Activated B cell treated with CpG ODN at 0.5 μM for 24 hours (primary cell): ENCODE measurements around the gene NT5DC1. TPM values are rescaled to one million over a fixed set of nuclear protein-coding genes. Genes with fewer than 3 reads are reported as not detected.
A peak's percentile ranks its signal among the peaks of the same experiment; 100 is the strongest.

ENCODE experiments used
- ATAC-seq: fragments of 200-7000 bp; cut with Tn5 transposase; one replicate; pipeline ENCODE4 v1.10.0; 2021; ENCODE audit warnings: low read depth, mild to moderate bottlenecking, moderate library complexity
- CTCF ChIA-PET: fragments of 350-600 bp; sonication (Branson Sonifier 250); formaldehyde crosslinking; loops from one replicate; lab custom pipeline; 2021; ENCODE audit warnings: antibody characterized with exemption; lab: Charles Lee
- POLR2A ChIA-PET: fragments of 350-600 bp; sonication (Branson Sonifier 250); formaldehyde crosslinking; loops from one replicate; lab custom pipeline; 2021; ENCODE audit warnings: antibody characterized with exemption; lab: Charles Lee
- DNase-seq: peaks from one replicate; pipeline ENCODE4 v3.0.0; 2022
- H3K27ac Mint-ChIP-seq: one replicate; pipeline ENCODE4 v1.8.0; 2020; ENCODE audit warnings: mixed read lengths
- H3K27me3 Mint-ChIP-seq: one replicate; pipeline ENCODE4 v1.8.0; 2021; ENCODE audit warnings: mixed read lengths
- H3K36me3 Mint-ChIP-seq: one replicate; pipeline ENCODE4 v1.8.0; 2021; ENCODE audit warnings: low read depth, mixed read lengths
- H3K4me1 Mint-ChIP-seq: one replicate; pipeline ENCODE4 v1.8.0; 2021; ENCODE audit warnings: mixed read lengths
- H3K4me3 Mint-ChIP-seq: one replicate; pipeline ENCODE4 v1.8.0; 2020; ENCODE audit warnings: mild to moderate bottlenecking, mixed read lengths
- H3K9me3 Mint-ChIP-seq: one replicate; pipeline ENCODE4 v1.8.0; 2020; ENCODE audit warnings: mixed read lengths
- intact Hi-C: fragments of 100-400 bp; cut with micrococcal nuclease; formaldehyde crosslinking; loops from one replicate; pipeline ENCODE4 v1.15.1; 2024
- total RNA-seq: library from RNA; stranded (reverse); gene quantifications from 2 replicates; pipeline ENCODE4 v1.2.3, GENCODE V29; 2022
- TF ChIP-seq, protein P1 (sequence below): fragments of 200-600 bp; IDR thresholded peaks from one replicate; pipeline ENCODE4 v1.8.0; 2022; ENCODE audit warnings: antibody characterized with exemption, mild to moderate bottlenecking

NT5DC1 gene
- total RNA-seq, 1 donor from 2014 or later: 59.9 TPM

GRCh38 chr6:116253505-116254296 is 153.0 kb downstream of the NT5DC1 start, which contains the start of gene TSPYL4:
Gene TSPYL4 (minus strand): TSS chr6:116254075. CDS start chr6:116254008, 67 bp downstream.
- peak; percentile 80 for DNase-seq
- ChIA-PET POLR2A (interaction anchor here (0.8 to 3.3 kb wide), 4 partner anchors 13 to 318 kb away, joined by 3 to 24 read pairs (median 13); partner anchors contain the start of genes RWDD1 and TSPYL1), CTCF (interaction anchor here (0.6 to 1.4 kb wide), 3 partner anchors 16 to 337 kb away, joined by 3 to 5 read pairs (median 3); no protein-coding TSS in a partner anchor)
- H3K27ac Mint-ChIP-seq: no peak within 1 kb of the TSS
- H3K27me3 Mint-ChIP-seq: no peaks in the 10 kb centered on the region
- H3K36me3 Mint-ChIP-seq: peaks cover 3% of the 10 kb centered on the region
- intact Hi-C loops: loop anchor here (1.0 to 5.0 kb wide), 4 partner anchors 26 to 415 kb away; partner anchors contain the start of genes RWDD1, TSPYL1 and ZUP1
- TF ChIP-seq, protein P1, sequence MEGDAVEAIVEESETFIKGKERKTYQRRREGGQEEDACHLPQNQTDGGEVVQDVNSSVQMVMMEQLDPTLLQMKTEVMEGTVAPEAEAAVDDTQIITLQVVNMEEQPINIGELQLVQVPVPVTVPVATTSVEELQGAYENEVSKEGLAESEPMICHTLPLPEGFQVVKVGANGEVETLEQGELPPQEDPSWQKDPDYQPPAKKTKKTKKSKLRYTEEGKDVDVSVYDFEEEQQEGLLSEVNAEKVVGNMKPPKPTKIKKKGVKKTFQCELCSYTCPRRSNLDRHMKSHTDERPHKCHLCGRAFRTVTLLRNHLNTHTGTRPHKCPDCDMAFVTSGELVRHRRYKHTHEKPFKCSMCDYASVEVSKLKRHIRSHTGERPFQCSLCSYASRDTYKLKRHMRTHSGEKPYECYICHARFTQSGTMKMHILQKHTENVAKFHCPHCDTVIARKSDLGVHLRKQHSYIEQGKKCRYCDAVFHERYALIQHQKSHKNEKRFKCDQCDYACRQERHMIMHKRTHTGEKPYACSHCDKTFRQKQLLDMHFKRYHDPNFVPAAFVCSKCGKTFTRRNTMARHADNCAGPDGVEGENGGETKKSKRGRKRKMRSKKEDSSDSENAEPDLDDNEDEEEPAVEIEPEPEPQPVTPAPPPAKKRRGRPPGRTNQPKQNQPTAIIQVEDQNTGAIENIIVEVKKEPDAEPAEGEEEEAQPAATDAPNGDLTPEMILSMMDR: no peak
- H3K4me3 Mint-ChIP-seq: no peak within 1 kb of the TSS
- no peaks in the 10 kb centered on the region for H3K9me3 Mint-ChIP-seq
- peaks cover 1% of the 10 kb centered on the region for H3K4me1 Mint-ChIP-seq
- ATAC-seq: peak; percentile 98

- POLR2A ChIA-PET: interaction anchor here (0.8 to 3.3 kb wide), 4 partner anchors 12 to 317 kb away, joined by 3 to 24 read pairs (median 12); partner anchors contain the start of genes RWDD1 and TSPYL1
- peaks cover 6% of the 10 kb centered on the region for H3K36me3 Mint-ChIP-seq
- CTCF ChIA-PET: interaction anchor here (1.0 kb wide), 1 partner anchor 15 kb away, joined by 5 read pairs; no protein-coding TSS in a partner anchor
- H3K27me3 Mint-ChIP-seq: no peaks in the 10 kb centered on the region
- H3K4me1 Mint-ChIP-seq: no peaks in the 10 kb centered on the region
- intact Hi-C loops: loop anchor here (1.0 to 5.0 kb wide), 4 partner anchors 25 to 414 kb away; partner anchors contain the start of genes RWDD1, TSPYL1 and ZUP1
- TF ChIP-seq, protein P1: no peak
- ATAC-seq: peak; percentile 15
- no peak overlapping the region for H3K4me3 Mint-ChIP-seq
- DNase-seq: no peak
- no peak overlapping the region for H3K27ac Mint-ChIP-seq
- no peaks in the 10 kb centered on the region for H3K9me3 Mint-ChIP-seq
These were observed 153.8 kb downstream of the NT5DC1 start for GRCh38 chr6:116254297-116255056.

- peaks cover 8% of the 10 kb centered on the region for H3K36me3 Mint-ChIP-seq
- no peak overlapping the region for H3K4me3 Mint-ChIP-seq
- TF ChIP-seq, protein P1: no peak
- H3K27ac Mint-ChIP-seq: no peak overlapping the region
- ChIA-PET POLR2A (interaction anchor here (1.0 to 3.3 kb wide), 3 partner anchors 25 to 316 kb away, joined by 3 to 24 read pairs (median 4); partner anchors contain the start of genes RWDD1 and TSPYL1), CTCF (no interaction called here)
- intact Hi-C loops: no loop called here
- no peaks in the 10 kb centered on the region for H3K4me1 Mint-ChIP-seq
- DNase-seq: no peak
- H3K27me3 Mint-ChIP-seq: no peaks in the 10 kb centered on the region
- no peaks in the 10 kb centered on the region for H3K9me3 Mint-ChIP-seq
- ATAC-seq: no peak
These were observed 154.7 kb downstream of the NT5DC1 start for GRCh38 chr6:116255246-116255800.

DNA sequence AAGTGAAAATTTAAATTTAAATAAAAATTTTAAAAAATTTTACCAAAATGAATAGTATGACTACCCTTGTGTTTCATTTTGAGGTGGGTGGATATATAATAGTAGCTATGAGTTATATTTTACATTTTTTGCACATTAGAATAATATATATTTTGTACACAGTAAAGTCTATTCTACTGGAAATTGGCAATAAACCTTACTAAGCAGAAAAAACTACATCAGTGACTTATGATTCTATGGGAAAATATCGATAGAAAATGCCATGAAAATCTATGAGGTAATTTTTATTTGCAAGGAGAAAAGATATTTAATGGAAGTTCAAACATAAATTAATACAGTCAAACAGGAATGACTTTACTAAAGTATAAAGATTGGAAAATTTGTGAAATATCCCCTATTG is 156.0 kb downstream of the NT5DC1 start:
- H3K9me3 Mint-ChIP-seq: no peaks in the 10 kb centered on the region
- ChIA-PET POLR2A (no interaction called here), CTCF (interaction anchor here (1.0 kb wide), 1 partner anchor 22 kb away, joined by 3 read pairs; no protein-coding TSS in a partner anchor)
- H3K27ac Mint-ChIP-seq: no peak overlapping the region
- DNase-seq: no peak
- TF ChIP-seq, protein P1: no peak
- no peak for ATAC-seq
- no peaks in the 10 kb centered on the region for H3K27me3 Mint-ChIP-seq
- H3K36me3 Mint-ChIP-seq: peaks cover 5% of the 10 kb centered on the region
- no peak overlapping the region for H3K4me3 Mint-ChIP-seq
- peaks cover 4% of the 10 kb centered on the region for H3K4me1 Mint-ChIP-seq
- intact Hi-C loops: no loop called here
